Measurements from ENCODE around the gene IRF2BP2.

IRF2BP2 gene

GRCh38 chr1:234589064-234589800, 20.7 kb downstream of the IRF2BP2 start:
- no peaks in the 10 kb centered on the region for H3K36me3 ChIP-seq (ENCODE audit: low read length)

GRCh38 chr1:234588386-234588785, 21.6 kb downstream of the IRF2BP2 start:
- Histone ChIP-seq H3K27ac (ENCODE audit: low read depth, low read length) (no peak overlapping the region), H3K27me3 (ENCODE audit: low read length) (no peaks in the 10 kb centered on the region), H3K9me3 (ENCODE audit: insufficient read depth, low read length) (no peaks in the 10 kb centered on the region), H3K4me3 (ENCODE audit: insufficient read depth, low read length, poor library complexity, severe bottlenecking) (no peak overlapping the region), H3F3A (ENCODE audit: insufficient read depth) (no peaks in the 10 kb centered on the region), H3K9ac (ENCODE audit: low read length) (no peak overlapping the region), H3K36me3 (ENCODE audit: low read length) (no peaks in the 10 kb centered on the region), H2AFZ (ENCODE audit: low read depth, low read length, severe bottlenecking) (no peak overlapping the region), H4K20me1 (ENCODE audit: low read depth, low read length) (no peaks in the 10 kb centered on the region), H3K79me2 (ENCODE audit: insufficient read depth, low read length) (no peaks in the 10 kb centered on the region), H3K4me2 (ENCODE audit: low read depth, low read length, poor library complexity, severe bottlenecking) (no peak overlapping the region), H3K9me2 (replicated peaks; ENCODE audit: insufficient read depth, low read length) (no peaks in the 10 kb centered on the region)
- no peak for TF ChIP-seq EZH2phosphoT487 (conservative IDR thresholded peaks at IDR 0.05; ENCODE audit: low read length)
- no peak for TF ChIP-seq CTCF (IDR thresholded peaks at IDR 0.05; ENCODE audit: insufficient read depth, low read length, poor library complexity, severe bottlenecking)

More at GRCh38 chr1:234589064-234589800, 20.7 kb downstream of the IRF2BP2 start:
- Histone ChIP-seq H3F3A (ENCODE audit: insufficient read depth) (no peaks in the 10 kb centered on the region), H3K27ac (ENCODE audit: low read depth, low read length) (no peak overlapping the region), H3K9me3 (ENCODE audit: insufficient read depth, low read length) (no peaks in the 10 kb centered on the region), H3K27me3 (ENCODE audit: low read length) (no peaks in the 10 kb centered on the region), H3K9me2 (replicated peaks; ENCODE audit: insufficient read depth, low read length) (no peaks in the 10 kb centered on the region), H3K4me3 (ENCODE audit: insufficient read depth, low read length, poor library complexity, severe bottlenecking) (no peak overlapping the region), H2AFZ (ENCODE audit: low read depth, low read length, severe bottlenecking) (no peak overlapping the region), H3K79me2 (ENCODE audit: insufficient read depth, low read length) (no peaks in the 10 kb centered on the region), H3K4me2 (ENCODE audit: low read depth, low read length, poor library complexity, severe bottlenecking) (no peak overlapping the region), H4K20me1 (ENCODE audit: low read depth, low read length) (no peaks in the 10 kb centered on the region), H3K9ac (ENCODE audit: low read length) (no peak overlapping the region)
- no peak for TF ChIP-seq CTCF (IDR thresholded peaks at IDR 0.05; ENCODE audit: insufficient read depth, low read length, poor library complexity, severe bottlenecking)
- TF ChIP-seq EZH2phosphoT487 (conservative IDR thresholded peaks at IDR 0.05; ENCODE audit: low read length): no peak

- no peaks in the 10 kb centered on the region for H3F3A ChIP-seq (ENCODE audit: insufficient read depth)
- no peak overlapping the region for H3K9ac ChIP-seq (ENCODE audit: low read length)
- H3K27ac ChIP-seq (ENCODE audit: low read depth, low read length): no peak overlapping the region
- no peaks in the 10 kb centered on the region for H3K9me2 ChIP-seq (replicated peaks; ENCODE audit: insufficient read depth, low read length)
- H3K79me2 ChIP-seq (ENCODE audit: insufficient read depth, low read length): no peaks in the 10 kb centered on the region
- no peaks in the 10 kb centered on the region for H4K20me1 ChIP-seq (ENCODE audit: low read depth, low read length)
- no peak overlapping the region for H3K4me3 ChIP-seq (ENCODE audit: insufficient read depth, low read length, poor library complexity, severe bottlenecking)
- no peaks in the 10 kb centered on the region for H3K9me3 ChIP-seq (ENCODE audit: insufficient read depth, low read length)
- no peak overlapping the region for H3K4me2 ChIP-seq (ENCODE audit: low read depth, low read length, poor library complexity, severe bottlenecking)
- no peaks in the 10 kb centered on the region for H3K27me3 ChIP-seq (ENCODE audit: low read length)
- no peak for TF ChIP-seq CTCF (IDR thresholded peaks at IDR 0.05; ENCODE audit: insufficient read depth, low read length, poor library complexity, severe bottlenecking)
- TF ChIP-seq EZH2phosphoT487 (conservative IDR thresholded peaks at IDR 0.05; ENCODE audit: low read length): no peak
- H2AFZ ChIP-seq (ENCODE audit: low read depth, low read length, severe bottlenecking): no peak overlapping the region
- no peaks in the 10 kb centered on the region for H3K36me3 ChIP-seq (ENCODE audit: low read length)
These were observed 23.0 kb downstream of the IRF2BP2 start for GRCh38 chr1:234586892-234587485.
